ENCODE data around the gene CHRM4.

Gene CHRM4

DNA sequence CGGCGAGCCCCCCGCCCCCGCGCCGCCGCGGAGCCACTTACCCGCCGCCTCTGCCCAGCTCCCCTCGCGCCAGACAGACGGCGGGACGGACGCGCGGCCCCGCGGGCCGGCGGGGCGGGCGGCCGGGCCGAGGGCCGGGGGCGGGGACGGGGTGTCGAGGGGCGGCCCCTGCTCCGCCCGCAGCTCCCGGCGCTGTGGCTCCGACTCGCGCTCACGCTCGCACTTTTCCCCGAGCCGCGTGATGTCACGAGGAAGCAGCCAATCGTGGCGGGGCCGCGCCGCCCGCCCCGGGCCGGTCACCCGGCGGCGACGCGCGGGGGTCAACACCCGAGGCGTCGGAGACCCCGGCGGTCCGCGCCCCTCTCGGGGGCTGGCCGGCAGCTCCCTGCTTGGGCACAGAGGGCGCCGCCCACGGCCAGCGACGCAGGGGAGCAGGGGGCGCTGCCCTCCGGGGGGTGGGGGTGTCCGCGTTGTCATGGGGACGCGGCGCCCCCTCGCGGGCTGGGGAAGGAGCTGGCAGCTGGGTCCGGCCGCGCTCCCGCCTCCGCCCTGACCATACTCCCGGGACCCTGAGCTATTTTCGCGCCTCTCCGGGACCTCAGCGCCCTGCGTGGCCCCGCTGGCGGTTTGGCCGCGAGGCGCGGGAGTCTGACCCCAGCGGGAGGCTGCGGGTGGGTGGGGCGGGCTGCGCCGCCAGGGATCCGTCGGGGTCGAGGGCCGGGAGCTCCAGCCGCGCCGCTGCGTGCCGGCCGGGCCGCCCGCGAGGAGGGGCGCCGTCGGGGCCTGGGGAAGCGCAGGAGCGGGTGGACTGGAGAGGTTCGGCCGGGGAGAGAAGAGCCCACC is at the start of gene CHRM4:
Gene CHRM4, minus strand, starts transcription at position 199 of the 843 bp plus-strand sequence. CDS start 5,219 bp downstream, outside the sequence.
- peak; percentile 61 to 69 for DNase-seq

DNA sequence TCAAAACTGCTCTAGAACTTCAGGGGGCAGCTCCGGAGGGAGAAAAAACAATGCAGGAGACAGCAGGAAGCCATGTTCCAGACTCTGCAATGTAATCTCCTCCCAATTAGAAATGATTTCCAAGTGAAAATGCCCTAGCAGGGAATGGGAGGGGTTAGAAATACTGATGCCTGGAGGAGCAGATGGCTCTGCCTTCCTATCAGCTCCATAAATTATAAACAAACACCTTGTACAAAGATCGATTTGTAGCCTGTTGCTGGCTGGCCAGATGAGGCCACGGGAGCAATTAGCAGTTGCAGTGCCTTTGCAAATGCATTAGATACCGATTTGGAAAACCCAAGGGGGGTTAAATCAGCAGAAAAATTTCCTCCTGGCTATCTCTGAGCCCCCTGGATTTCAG is 46.6 kb upstream of the CHRM4 start:
- DNase-seq = peak in 1 of 2 experiments; percentile 31

GRCh38 chr11:46437122-46437689 is 45.6 kb upstream of the CHRM4 start:
- DNase-seq = no peak

DNA sequence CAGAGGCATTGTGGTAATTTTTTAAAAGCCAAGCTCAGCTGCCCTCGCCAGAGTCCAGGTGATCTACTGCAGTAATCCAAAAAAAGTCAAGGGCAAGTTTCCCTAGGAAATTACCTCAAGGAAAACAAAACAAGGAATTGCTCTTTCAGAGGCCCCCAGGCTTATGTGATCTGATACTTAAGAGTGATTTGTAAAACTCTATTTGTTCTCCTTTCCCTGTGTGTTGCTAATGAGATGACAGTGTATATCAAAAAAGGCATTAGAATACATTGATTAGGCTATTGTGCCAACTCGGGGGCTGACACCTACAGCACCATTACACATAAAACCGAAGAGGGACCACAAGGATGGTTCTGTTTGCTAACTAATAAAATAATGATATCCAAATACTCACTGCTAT is 44.5 kb upstream of the CHRM4 start:
- no peak for DNase-seq

- no peak for DNase-seq
Observed at GRCh38 chr11:46435679-46436078, 44.1 kb upstream of the CHRM4 start.

DNA sequence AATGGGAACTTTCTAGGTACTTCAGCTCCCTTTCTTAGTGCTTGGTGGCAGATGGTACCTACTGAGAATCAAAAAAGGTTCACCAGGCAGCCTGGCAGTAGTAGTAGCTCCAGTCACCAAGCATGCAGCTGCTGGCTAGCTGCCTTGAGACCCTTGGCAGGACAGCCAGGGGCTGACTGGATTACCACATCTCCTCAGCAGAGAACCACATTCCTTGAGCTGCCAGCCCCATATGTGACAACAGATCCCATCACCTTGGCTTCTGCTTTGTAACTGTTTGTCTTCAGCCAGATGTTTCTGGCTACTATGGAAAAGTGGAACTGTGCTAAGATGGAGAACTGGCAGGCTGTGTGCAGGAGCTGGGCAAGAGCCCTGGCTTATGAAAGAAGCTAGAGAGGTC is 39.6 kb upstream of the CHRM4 start:
- DNase-seq = no peak

DNA sequence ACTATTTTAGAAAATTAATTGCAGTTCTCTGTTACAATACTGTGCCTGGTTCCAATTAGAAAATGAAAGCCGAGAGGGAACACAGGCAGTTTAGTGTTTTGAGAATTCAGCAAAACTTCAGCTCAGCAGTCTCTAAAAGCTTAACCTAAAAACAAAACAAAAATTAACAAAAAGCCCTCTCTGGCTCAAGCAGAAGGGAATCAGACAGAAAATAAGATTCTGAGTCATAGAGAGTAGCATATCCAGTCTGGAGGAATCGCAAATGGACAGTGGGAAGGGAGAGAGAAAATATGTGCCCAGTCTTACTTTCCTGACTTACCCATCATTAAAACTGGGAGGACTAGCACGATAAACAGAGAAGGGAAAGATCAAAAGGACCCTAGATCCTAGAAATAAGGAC is 38.1 kb upstream of the CHRM4 start:
- no peak for DNase-seq

DNA sequence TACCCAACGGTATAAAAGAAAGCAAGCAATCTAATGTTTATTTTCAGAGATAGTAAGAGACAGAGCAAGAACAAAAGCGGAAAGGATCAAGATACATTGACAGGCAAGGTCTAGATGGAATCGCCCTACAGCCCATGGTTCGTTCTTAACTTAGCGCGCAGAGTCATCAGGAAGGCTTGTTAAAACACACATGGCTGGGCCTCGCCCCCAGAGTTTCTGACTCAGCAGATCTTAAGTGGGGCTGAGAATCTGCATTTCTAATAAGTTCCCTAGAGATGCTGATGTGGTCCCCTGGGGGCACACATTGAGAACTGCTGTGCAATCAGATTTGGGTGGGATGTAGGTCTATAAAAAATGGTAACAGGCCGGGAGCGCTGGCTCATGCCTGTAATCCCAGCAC is 35.8 kb upstream of the CHRM4 start:
- no peak for DNase-seq

DNA sequence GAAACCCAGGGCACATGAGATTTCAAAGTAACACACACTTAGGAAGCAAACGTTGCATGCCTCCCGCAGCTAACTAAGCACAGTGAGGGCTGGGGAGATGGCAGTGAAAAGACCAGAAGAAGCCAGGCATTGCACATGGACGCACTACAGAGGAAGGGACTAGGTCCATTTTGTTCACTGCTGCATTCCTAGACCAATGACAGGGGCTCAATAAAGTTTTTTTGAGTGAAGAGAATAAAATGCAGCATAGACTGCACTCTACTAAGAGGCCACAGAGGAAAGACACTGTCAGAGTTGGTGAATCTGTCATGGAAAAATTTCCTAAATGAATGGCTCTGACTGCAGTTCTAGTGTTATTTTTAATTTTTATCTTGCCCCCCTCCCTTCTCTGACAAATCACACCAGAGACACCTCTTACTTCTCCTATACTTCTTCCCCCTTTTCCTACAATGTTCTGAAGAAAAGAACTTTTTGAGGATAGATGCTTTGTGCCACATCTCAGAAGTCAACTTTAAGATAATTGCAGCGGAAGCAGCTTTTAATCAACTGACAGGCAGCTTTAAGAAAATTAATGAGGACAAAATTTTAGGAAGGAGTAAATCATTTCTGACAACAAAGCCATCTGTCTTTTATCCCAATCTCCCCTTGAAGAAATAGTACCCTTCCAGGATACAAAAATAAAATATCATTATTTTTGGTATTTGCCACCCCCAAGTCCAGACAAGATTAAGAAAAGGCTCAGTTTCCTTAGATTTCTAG is 34.8 kb upstream of the CHRM4 start:
- no peak for DNase-seq

GRCh38 chr11:46422588-46422987 is 31.0 kb upstream of the CHRM4 start:
- no peak for DNase-seq

GRCh38 chr11:46421257-46421880 is 29.8 kb upstream of the CHRM4 start:
- DNase-seq = no peak

DNA sequence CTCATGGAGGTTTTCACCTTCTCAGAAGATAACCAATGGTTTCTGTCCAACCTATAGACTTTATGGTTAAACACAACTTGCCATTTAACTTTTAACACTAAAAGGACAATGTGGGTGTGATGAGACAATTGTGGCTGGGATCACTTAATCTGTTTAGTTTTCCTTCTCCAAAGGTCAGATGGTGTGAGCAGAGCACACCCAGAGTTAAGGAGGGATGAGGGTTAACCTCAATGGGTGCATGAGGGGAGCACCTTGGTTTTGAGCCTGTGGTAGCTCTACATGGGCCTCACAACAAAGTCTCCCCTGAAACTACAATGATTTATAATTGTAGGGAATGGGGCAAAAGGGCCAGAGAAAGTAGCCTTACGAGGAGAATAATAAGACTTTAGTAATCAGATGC is 28.9 kb upstream of the CHRM4 start:
- no peak for DNase-seq

DNA sequence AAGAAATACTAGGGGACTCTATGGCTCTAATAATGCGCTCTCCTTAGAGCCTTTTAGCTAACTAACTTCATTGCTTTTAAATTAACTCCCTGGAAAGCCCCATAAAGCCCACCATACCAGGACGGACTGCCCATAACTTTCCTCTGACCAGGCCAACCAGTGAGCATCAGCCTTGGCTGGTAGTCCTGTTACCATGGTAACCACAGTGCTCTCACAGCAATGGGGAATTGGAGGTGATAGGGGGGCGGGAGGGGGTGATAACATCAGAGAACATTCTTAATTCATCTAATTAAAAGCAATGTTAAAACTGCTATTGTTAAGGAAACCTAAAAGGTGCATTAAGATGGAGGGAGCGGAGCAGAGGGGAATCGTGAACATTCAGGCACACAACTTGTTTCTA is 27.2 kb upstream of the CHRM4 start:
- DNase-seq = no peak

- DNase-seq = no peak
Observed at GRCh38 chr11:46417711-46418110, 26.1 kb upstream of the CHRM4 start.

GRCh38 chr11:46414879-46415278 is 23.3 kb upstream of the CHRM4 start:
- DNase-seq = peak; percentile 69 to 89

GRCh38 chr11:46414466-46414796 is 22.9 kb upstream of the CHRM4 start:
- DNase-seq = peak; percentile 99

GRCh38 chr11:46413760-46414465 is 22.3 kb upstream of the CHRM4 start:
- peak; percentile 44 to 99 for DNase-seq

DNA sequence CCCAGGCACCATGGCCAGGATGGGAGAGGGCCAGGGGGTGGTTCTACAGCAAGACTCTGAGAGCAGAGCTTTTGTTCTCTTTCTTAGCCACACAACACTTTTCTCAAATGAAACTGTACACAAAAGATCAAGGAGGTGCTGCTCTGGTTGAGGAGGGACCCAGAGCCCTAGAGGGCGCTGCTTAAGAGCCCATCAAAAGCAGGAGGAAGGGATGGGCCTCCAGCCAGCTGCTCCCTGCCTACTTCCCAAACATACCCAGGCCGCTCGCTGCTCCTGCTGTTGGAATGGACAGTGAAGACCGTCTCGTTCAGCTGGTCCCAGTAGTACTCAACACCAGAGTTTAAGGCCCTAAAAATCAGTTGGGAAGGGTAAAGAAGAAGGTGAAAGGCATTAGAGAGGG is 18.4 kb upstream of the CHRM4 start:
- peak; percentile 42 to 65 for DNase-seq

DNA sequence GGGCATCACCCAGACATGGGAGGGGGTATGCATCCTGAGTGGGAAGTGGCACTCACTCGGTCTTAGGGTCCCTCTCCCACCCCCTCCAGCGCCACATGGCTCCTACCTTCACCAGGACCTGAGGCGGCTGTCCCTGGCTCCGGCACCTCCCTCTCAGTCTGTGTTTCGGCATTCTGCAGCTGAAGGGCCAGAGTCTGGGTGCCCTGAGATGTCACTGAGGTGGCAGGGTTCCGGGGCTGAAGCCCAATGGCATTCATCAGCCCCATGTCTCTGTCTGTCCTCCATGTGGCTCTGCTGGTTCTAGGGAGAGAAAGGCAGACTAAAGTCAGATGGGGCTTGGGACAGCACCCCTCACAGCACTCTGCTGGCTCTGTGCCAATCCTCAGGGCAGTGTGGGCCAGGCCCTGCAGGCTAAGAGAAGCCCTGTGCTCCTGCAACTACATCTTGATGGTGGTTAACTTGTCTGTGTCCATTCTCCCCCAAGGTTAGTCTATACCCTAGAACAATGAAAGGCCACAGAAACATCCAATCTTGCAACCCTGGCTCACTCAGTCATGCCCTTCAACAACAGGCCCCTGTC is 16.9 kb upstream of the CHRM4 start:
- DNase-seq = no peak

GRCh38 chr11:46407635-46408034 is 16.1 kb upstream of the CHRM4 start:
- no peak for DNase-seq

DNA sequence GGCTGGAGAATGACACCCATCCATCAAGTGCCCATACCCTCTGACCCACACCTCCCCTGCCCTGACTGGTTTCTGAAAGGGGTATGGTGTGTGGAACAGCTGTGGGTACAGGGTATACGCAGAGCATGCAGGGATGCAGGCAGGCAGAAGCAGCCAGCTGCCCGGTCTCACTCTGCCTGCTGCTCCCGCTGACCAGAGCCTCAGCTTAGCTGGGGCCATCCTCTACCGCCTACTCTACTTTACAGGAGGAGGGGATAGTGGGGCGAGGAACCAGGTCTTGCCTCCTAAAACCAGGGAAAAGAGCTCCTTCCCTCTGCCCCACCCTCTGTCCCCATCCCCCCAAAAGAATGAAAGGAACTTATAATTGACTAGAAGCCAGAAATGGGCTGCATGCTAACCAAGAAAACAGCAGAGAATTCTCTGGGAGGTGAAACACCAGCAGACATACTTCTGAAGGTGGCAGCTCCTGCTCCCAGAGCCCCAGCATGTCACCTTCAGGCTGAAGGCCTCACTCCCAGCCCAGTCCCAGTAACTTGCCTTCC is 13.0 kb upstream of the CHRM4 start:
- no peak for DNase-seq
